ENCODE measurements around the gene CDC20B.

DNA sequence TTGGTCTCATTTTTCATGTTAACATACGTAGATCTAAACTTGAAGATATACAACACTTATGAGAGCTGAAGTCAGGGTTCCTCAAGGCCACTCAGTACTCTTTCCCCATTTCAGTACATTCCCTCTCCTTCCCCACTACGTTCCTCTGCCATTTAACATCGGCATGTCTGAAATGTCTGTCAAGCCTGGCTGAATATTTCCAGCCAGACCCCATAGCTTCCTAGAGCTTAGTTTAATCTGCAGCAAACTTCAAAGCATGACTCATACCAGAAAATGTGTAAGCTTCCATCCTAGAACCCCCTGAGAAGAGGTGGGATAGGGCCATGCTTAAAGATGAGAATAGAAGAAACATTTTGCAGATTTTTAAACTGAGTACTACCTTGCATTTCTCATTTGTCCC, 64.3 kb downstream of the CDC20B start:
- TF ChIP-seq EGR1 (IDR thresholded peaks at IDR 0.05; ENCODE audit: low read depth), result no peak
- no peak for TF ChIP-seq CTCF (IDR thresholded peaks at IDR 0.05 in 2 of 3, conservative IDR thresholded peaks at IDR 0.05 in 1 of 3; ENCODE audit: borderline replicate concordance in 1 of 3, insufficient read depth in 1 of 3, low read depth in 2 of 3, low read length in 2 of 3)
